Vagina (tissue), 2 donors: ENCODE results near the gene TMOD2. TPM values are rescaled to one million over a fixed set of nuclear protein-coding genes. Genes with fewer than 3 reads are reported as not detected.

Source experiments
- DNase-seq, 2 donors: peaks; one replicate each; pipeline ENCODE4 v3.0.0-alpha.2; 2017; ENCODE audit errors: extremely low spot score in 2 of 2
- H3K27ac ChIP-seq: fragments of 200-600 bp; sonication (generic); one replicate; pipeline ENCODE4 v1.5.1; 2019
- H3K27me3 ChIP-seq: fragments of 200-600 bp; sonication (generic); one replicate; pipeline ENCODE4 v1.5.1; 2019
- H3K36me3 ChIP-seq, 2 donors: fragments of 200-600 bp; sonication (generic); one replicate each; pipeline ENCODE4 v1.5.1; 2017 to 2019
- H3K4me1 ChIP-seq: fragments of 200-600 bp; sonication (generic); one replicate; pipeline ENCODE4 v1.5.1; 2019
- H3K4me3 ChIP-seq, 2 donors: fragments of 200-600 bp; sonication (generic); 1 replicate in 1 of 2; 2 replicates in 1 of 2; pipeline ENCODE4 v1.5.1; 2016 to 2019
- H3K9me3 ChIP-seq: fragments of 200-600 bp; sonication (generic); one replicate; pipeline ENCODE4 v1.5.1; 2019
- POLR2A ChIP-seq, 2 donors: fragments of 450-650 bp; IDR thresholded peaks; one replicate each; pipeline ENCODE4 v1.6.1; 2017; ENCODE audit warnings: antibody characterized with exemption in 2 of 2, mild to moderate bottlenecking in 2 of 2, moderate library complexity in 2 of 2
- POLR2AphosphoS5 ChIP-seq, 2 donors: sonication (generic); formaldehyde crosslinking; IDR thresholded peaks; one replicate each; pipeline ENCODE4 v1.9.0; 2017; ENCODE audit warnings: antibody characterized with exemption in 2 of 2, mild to moderate bottlenecking in 2 of 2, low read depth in 1 of 2; ENCODE audit not compliant: insufficient read depth in 1 of 2
- intact Hi-C: fragments of 100-400 bp; cut with DNase I; formaldehyde crosslinking; loops from one replicate; pipeline ENCODE4 v1.15.1; 2023
- total RNA-seq: library from RNA; depleted of rRNA; stranded (reverse); fragments of >200 nt; gene quantifications from one replicate; pipeline ENCODE4 v1.2.3, GENCODE V29; 2016
- TF ChIP-seq, protein P1 (sequence below), 3 experiments: fragments of 450-650 bp in 2 of 3; fragments of 200-600 bp in 1 of 3; sonication (generic) in 1 of 3; IDR thresholded peaks; one replicate each; pipeline ENCODE4 v1.5.1; 2017 to 2019; ENCODE audit warnings: antibody characterized with exemption in 3 of 3, mild to moderate bottlenecking in 2 of 3, moderate library complexity in 2 of 3

Gene TMOD2
- total RNA-seq, 1 donor from 2014 or later, result 18.4 TPM

DNA sequence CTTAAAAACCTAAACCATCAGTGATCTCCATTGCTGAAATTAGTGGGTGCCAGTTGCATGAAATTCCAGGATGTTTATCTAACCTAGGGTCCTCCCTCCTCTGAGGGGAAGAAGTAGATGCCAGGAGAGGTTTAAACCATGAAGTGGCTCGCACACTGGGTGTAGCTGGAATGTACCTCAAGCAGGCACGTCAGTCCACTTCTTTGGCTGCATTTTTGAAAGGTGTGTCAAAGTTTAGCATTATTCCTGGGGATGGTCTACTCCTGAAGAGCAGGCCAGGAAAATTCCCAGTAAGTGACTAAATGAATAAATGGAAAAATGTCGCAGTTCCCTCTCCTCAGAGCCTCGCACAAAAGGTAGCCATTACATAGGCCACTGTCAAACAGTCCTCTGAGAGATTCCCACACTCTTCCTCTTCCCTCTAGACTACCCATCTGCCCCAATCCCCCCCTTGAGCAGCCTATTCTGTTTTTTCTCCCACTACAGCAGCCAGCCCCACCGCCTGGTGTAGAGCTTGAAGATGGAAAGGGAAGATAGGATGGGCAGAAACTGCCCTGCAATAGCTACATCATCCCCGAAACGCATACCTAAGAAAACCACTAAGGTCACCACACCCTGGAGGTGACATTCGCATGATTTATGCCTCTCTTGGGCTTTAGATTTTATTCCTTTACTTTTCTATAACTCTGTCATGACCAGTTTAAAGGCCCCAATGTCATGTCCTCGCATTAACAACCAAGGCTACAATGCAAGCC, 77.4 kb downstream of the TMOD2 start:
- no peaks in the 10 kb centered on the region for H3K9me3 ChIP-seq
- no peaks in the 10 kb centered on the region for H3K36me3 ChIP-seq
- H3K4me1 ChIP-seq, result peaks cover 32% of the 10 kb centered on the region
- TF ChIP-seq POLR2A (IDR thresholded peaks at IDR 0.05) (no peak), POLR2AphosphoS5 (IDR thresholded peaks at IDR 0.05; ENCODE audit: insufficient read depth in 1 of 2, low read depth in 1 of 2) (no peak)
- TF ChIP-seq, protein P1, sequence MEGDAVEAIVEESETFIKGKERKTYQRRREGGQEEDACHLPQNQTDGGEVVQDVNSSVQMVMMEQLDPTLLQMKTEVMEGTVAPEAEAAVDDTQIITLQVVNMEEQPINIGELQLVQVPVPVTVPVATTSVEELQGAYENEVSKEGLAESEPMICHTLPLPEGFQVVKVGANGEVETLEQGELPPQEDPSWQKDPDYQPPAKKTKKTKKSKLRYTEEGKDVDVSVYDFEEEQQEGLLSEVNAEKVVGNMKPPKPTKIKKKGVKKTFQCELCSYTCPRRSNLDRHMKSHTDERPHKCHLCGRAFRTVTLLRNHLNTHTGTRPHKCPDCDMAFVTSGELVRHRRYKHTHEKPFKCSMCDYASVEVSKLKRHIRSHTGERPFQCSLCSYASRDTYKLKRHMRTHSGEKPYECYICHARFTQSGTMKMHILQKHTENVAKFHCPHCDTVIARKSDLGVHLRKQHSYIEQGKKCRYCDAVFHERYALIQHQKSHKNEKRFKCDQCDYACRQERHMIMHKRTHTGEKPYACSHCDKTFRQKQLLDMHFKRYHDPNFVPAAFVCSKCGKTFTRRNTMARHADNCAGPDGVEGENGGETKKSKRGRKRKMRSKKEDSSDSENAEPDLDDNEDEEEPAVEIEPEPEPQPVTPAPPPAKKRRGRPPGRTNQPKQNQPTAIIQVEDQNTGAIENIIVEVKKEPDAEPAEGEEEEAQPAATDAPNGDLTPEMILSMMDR (IDR thresholded peaks at IDR 0.05), result no peak
- no peak for DNase-seq
- peak overlapping the region; percentile 88 to 96 for H3K4me3 ChIP-seq
- intact Hi-C loops, result no loop called here
- H3K27ac ChIP-seq, result peak overlapping the region; percentile 97
- no peaks in the 10 kb centered on the region for H3K27me3 ChIP-seq

DNA sequence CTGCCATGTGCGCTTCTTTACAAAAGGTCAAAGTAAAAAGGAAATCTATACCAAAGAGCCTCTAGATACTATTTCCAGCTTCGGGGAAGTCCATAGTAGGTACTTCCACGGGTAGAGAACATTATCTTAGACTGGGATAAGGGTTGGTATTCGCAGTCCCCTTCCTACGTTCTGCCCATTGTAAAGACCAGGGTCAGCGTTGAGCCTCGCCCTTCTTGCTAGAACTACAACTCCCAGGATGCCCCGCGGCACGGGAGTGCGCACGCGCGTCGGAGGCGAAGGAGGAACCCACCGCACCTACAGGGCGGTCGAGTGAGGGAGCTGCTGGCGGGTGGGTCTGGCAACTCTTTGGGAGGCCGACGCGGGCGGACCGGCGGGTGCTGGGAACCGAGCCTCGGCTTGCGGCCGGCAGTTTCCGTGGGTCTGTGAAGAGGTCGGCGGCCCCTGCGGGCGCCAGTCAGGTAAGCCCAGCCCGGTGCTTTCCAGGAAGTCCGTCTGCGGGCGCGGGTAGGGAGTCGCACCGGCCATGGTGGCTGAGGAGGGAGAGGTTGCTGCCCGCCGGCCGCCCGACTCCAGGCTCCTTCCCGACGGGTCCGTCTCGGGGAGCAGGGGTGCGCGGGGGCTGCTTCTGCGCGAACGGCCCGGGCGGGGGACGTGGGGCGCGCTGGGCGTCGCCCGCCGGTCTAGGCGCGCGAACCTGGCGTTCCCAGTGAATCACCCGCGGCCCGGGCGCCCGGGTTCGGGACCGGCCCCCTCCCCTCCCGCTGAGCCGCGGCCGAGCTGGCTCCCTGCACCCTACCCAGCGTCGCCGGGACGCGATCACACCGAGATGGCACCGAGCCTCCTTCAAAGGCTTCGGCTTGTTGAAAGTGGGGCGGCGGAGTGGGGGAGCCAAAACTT, 78.2 kb downstream of the TMOD2 start, which contains the start of gene TMOD3:
Gene TMOD3, plus strand, starts transcription at position 278 of the 900 bp plus-strand sequence. CDS start 33,232 bp downstream, outside the sequence.
- intact Hi-C loops, result no loop called here
- TF ChIP-seq POLR2A (IDR thresholded peaks at IDR 0.05), result peak in 1 of 2 donors; percentile 88
- TF ChIP-seq POLR2AphosphoS5 (IDR thresholded peaks at IDR 0.05; ENCODE audit: insufficient read depth in 1 of 2, low read depth in 1 of 2), result peak; percentile 90 to 98
- TF ChIP-seq, protein P1 (IDR thresholded peaks at IDR 0.05), result peak in 1 of 3 experiments; percentile 26
- H3K9me3 ChIP-seq, result no peaks in the 10 kb centered on the region

DNA sequence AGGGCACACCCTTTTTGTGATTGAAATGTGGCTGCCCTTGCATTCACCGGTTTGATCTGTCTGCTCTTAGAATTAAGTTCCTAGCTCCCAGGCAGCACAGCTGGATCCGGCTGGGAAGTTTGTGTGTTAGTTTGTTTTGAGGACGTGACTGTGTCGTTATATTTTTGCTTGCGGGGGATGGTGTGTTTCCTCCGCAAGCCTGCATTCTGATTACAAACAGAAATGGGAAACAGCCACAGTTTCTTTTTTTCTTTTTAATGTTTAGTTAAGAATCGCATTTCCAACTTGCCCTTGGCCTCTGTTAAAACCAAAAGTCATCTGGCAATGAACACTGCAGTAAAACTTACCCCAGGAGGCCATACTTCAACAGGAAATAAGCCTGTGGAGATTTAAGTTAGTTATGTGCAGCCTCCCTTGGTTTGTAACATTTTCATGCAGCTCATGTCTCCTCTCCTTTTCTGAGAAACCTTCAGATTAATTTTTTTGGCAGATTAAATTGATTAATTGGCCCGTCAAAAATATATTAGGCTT, 78.9 kb downstream of the TMOD2 start:
- peak overlapping the region; percentile 97 for H3K27ac ChIP-seq
- no peaks in the 10 kb centered on the region for H3K9me3 ChIP-seq
- peaks cover 44% of the 10 kb centered on the region for H3K4me1 ChIP-seq
- H3K36me3 ChIP-seq, result no peaks in the 10 kb centered on the region
- TF ChIP-seq POLR2A (IDR thresholded peaks at IDR 0.05), result no peak
- intact Hi-C loops, result no loop called here
- peak overlapping the region; percentile 88 to 96 for H3K4me3 ChIP-seq
- H3K27me3 ChIP-seq, result no peaks in the 10 kb centered on the region
- no peak for DNase-seq

More for the DNA sequence above, 78.2 kb downstream of the TMOD2 start, which contains the start of gene TMOD3:
- Histone ChIP-seq H3K27me3 (no peaks in the 10 kb centered on the region), H3K36me3 (no peaks in the 10 kb centered on the region), H3K27ac (peak within 1 kb of the TSS; percentile 97), H3K4me3 (peak within 1 kb of the TSS; percentile 88 to 96), H3K4me1 (peaks cover 37% of the 10 kb centered on the region)
- DNase-seq, result peak in 1 of 2 donors; percentile 95

DNA sequence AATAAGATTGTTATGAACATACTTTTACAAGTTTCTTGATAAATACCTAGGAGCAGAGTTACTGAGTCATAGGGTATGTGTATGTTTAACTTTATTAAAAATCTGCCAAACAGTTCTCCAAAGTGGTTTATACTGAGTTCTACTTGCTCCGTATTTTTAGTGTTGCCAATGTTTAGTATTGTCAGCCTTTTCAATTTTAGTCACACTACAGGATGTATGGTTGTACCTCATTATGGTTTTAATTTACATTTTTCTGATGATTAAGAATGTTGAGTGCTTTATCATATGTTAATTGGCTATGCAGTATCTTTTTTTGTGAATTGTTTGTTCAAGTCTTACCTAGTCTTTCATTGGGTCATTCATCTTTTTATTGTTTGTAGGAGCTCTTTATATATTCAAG, 82.4 kb downstream of the TMOD2 start:
- no peak overlapping the region for H3K4me3 ChIP-seq
- no peaks in the 10 kb centered on the region for H3K27me3 ChIP-seq
- no peaks in the 10 kb centered on the region for H3K9me3 ChIP-seq
- DNase-seq, result no peak
- TF ChIP-seq POLR2A (IDR thresholded peaks at IDR 0.05), result no peak
- intact Hi-C loops, result no loop called here
- peaks cover 76% of the 10 kb centered on the region for H3K4me1 ChIP-seq
- H3K36me3 ChIP-seq, result no peaks in the 10 kb centered on the region
- no peak overlapping the region for H3K27ac ChIP-seq

DNA sequence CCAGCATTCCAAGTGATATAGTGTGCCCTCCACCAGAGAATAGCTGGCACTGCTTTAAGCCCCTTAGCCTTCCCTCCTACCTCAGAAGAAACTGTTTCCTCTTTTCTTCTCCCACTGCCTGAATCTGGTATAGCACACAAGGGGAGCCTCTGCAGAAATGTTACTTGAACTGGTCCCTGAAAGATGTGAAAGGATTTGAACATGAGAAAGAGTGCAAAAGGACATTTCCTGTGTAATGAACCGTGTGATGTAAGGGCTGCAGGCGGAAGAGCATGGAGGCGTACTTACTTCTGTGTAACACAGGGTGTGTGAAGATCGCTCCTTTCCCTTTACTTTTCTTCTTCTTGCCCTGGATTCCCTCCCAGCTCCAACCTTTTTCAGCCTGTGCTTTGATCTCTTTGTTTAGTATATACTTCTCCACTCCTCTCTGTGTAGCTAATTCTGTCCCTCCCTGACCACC, 86.4 kb downstream of the TMOD2 start:
- Histone ChIP-seq H3K4me3 (no peak overlapping the region), H3K27me3 (no peaks in the 10 kb centered on the region), H3K27ac (peak overlapping the region; percentile 4), H3K36me3 (no peaks in the 10 kb centered on the region), H3K4me1 (peaks cover 81% of the 10 kb centered on the region), H3K9me3 (no peaks in the 10 kb centered on the region)
- intact Hi-C loops, result no loop called here
- no peak for DNase-seq
- TF ChIP-seq POLR2A (IDR thresholded peaks at IDR 0.05) (no peak), POLR2AphosphoS5 (IDR thresholded peaks at IDR 0.05; ENCODE audit: insufficient read depth in 1 of 2, low read depth in 1 of 2) (no peak)

DNA sequence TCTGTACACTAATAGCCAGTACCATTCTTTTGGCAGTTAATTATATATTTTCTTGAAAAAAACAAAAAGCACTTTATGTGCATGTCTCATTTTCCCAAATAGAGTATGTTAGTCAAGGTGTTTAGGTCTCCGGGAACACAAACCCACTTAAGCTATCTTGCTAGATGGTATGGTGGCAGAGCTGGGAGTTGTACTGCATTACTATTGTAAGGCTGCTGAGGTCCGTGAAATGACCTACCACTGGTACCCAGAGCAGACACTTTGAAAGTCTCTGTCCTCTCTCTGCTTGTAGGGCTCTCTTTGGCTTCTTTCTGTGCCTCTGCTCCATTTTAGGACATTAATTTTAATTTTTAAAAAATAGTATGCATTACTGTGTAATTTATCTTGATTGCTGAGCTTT, 86.9 kb downstream of the TMOD2 start:
- H3K36me3 ChIP-seq, result no peaks in the 10 kb centered on the region
- no peaks in the 10 kb centered on the region for H3K27me3 ChIP-seq
- H3K27ac ChIP-seq, result no peak overlapping the region
- no peaks in the 10 kb centered on the region for H3K9me3 ChIP-seq
- no peak for DNase-seq
- intact Hi-C loops, result no loop called here
- no peak overlapping the region for H3K4me3 ChIP-seq
- peaks cover 82% of the 10 kb centered on the region for H3K4me1 ChIP-seq
- TF ChIP-seq, protein P1 (IDR thresholded peaks at IDR 0.05), result no peak
- TF ChIP-seq POLR2AphosphoS5 (IDR thresholded peaks at IDR 0.05; ENCODE audit: insufficient read depth in 1 of 2, low read depth in 1 of 2), result no peak
- no peak for TF ChIP-seq POLR2A (IDR thresholded peaks at IDR 0.05)
